GM21576 (cell line): ENCODE measurements around the gene SMARCD3.

Source experiments
- ATAC-seq: cut with Tn5 transposase; IDR thresholded peaks from one replicate; pipeline ENCODE4 v1.9.1; 2021; ENCODE audit warnings: mild to moderate bottlenecking, moderate library complexity; ENCODE audit not compliant: unreplicated experiment

SMARCD3 gene

GRCh38 chr7:151250181-151251132, 2.0 kb upstream of the SMARCD3 start:
- no peak for ATAC-seq

DNA sequence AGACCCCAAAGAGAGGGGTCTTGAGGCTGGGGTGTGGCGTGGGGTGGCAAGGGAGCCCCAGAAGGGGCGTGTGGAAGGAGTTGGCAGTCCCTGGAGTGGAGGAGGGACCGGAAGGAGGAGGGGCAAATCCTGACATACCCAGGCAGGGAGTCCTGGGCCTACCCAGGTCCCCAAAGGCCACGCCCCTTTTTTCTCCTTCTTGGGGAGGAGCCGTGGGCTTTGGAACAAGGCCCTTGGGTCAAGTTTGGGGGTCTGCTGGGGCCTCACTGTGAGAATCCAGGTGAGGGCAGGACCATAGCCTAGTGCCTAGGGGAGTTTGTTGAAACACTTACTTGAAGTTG, 1.2 kb upstream of the SMARCD3 start:
- no peak for ATAC-seq

DNA sequence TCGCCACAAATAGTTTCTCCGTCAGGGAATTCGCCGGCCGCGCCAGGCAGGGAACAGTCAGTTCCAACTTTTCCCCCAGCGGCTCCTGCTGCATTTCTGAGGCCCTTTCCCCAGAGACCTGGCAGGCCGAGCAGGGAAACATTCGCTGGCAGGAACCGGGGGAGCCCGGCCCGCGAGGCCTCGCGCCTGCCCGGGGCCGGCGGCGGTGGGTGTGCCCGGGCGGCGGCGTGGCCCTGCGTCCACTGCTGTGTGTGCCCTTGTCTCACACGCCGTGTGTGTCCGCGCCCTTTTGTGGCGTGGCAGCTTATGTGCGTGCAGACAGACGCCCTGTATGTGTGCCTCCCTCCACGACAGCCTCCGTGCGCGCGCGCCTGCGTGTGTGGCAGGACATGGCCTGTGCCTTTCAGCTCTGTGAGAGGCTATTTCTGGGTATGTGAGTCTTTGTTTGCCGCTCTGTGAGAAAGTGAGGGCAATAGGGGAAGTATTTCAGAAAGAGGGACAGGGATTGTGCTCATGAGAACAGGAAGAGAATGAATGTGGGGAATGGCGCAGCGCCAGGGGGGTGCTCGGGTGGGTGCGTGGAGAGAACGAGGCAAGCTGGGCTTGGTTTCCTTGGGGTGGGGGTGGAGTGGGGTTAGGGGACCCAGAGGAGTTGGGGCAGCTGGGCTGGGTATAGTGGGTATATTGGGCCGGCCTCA, 689 bp upstream of the SMARCD3 start:
- ATAC-seq, result no peak

DNA sequence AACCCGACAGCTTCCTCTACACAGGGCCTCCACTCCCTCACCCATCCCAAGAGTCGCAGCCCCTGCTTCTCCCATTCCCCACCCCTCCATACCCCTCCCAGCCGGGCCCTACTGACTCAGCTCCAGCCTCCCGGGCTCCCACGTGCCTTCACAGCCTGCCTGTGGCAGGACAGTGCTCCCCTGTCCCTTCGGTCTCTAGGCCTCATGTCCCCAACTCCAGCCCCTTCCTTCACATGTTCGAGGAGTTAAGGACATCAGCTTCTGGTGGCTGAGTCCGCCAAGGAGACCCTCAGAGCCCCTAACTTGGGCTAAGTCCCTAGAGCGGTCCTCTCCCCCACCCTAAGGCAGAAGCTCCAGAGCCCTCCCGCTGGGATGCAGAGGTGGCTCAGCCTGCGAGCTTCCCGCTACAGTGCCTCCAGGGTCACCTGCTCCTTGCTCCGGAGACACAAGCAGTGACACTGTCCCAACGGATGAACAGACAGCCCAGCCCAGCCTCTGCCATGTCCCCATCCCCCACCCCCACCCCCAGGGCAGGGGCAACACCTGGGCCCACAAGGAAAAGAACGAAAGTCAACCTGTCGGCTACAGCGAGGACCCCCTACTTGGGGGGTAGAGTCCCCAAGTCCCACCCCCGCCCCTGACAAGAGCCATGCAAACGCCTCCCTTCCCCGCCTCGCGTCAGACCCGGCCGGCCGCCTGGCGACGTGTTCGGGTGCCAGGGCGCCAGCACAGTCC, 716 bp downstream of the SMARCD3 start:
- no peak for ATAC-seq

GRCh38 chr7:151246851-151247580, 1.5 kb downstream of the SMARCD3 start:
- no peak for ATAC-seq

- no peak for ATAC-seq
Observed at GRCh38 chr7:151246102-151246850, 2.2 kb downstream of the SMARCD3 start.

- peak; percentile 40 for ATAC-seq
Observed at GRCh38 chr7:151245360-151246101, 3.0 kb downstream of the SMARCD3 start.

DNA sequence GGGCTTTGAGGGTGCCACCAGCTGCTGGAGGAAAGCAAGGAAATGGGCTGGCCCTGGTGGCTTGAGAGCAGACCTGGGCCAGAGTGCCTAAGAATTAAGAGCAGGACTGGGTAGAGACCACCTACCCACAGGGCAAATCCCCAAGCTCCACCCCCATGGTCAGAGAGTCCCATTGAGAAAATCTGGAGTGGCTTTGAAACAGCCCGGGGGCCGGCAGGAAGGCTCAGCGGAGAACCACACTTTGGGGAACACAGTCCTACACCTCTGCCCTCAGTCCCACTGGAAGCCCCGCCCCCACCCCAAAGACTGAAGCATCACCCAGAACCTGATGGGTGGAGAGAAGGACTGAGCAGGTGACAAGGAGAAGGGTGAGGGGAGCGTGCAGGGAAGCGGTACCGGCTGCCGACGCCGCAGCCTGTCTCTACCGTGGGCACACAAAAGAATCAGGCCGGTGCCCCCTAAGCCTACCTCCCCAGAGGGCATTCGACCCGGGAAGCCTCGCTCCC, 3.6 kb downstream of the SMARCD3 start:
- ATAC-seq, result no peak

- ATAC-seq, result no peak
Observed at GRCh38 chr7:151244196-151244840, 4.2 kb downstream of the SMARCD3 start.

GRCh38 chr7:151243408-151244195, 4.9 kb downstream of the SMARCD3 start:
- ATAC-seq, result no peak

DNA sequence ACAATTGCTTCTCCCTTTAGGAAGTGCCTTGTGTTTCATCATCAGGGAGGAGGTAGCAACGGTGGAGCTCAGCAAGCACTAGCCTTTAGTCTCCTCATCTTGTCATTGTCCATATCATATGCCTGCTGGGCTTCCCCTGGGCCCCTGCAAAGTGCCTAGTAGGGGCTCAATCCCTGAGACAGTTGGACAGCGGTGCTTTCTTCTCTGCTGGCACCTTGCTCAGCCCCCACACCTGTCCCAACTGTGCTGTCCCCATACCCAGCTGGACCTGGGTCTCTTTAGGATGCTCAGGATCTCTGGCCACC, 5.5 kb downstream of the SMARCD3 start:
- ATAC-seq, result no peak

GRCh38 chr7:151242159-151243044, 6.1 kb downstream of the SMARCD3 start:
- ATAC-seq, result no peak

DNA sequence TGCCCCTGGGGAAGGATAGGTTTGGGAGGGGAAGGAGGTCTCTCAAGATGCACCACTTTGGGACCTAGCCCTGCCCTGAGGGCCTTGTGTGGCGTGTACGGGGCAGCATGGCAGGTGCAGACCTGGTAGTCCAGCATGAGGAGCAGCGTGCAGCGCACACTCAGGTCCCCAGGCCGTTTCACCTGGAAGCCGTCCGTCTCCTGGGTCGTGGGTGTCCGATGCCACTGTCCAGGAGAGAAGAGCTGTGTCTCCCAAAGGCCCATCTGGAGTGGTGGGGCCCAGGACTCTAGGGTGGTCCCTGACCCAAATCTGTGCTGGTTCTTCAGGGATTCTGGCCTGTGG, 6.8 kb downstream of the SMARCD3 start:
- no peak for ATAC-seq

DNA sequence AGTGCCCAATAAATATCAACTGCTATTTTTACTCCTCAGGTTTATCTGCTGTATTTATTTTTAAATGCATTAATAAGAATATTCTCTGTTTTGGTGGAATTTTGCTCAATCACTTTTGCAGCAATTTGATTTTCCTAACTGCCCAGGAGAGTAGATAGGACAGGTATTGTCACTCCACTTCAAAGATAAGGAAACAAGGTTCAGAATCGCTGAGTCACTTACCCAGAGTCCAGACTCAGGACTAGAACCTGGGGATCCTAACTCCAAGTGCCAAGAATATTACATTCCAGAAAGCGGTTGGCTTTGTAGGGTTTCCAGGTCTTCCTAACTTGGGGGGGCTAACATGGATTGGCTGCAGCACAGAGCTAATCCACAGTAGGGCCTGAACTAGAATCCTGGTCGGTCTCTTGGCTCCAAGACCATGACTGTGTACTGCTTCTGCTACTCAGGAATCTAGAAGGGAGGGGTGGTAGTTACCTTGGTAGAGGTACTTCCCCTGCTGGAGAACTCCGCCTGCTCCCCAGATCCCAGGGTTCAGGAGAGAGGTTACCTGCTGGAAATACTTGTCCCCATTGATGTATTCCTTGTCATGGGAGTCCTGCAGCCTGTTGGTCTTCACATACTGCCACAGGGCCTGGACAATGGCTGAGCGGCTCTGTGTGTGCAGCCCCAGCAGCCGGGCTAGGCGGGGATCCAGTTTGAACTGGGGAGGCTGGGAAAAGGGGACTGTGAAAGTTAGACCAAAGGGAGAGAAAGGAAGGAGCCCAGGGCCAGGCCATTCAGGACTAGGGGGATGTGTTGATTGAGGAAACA, 7.3 kb downstream of the SMARCD3 start:
- ATAC-seq, result no peak

DNA sequence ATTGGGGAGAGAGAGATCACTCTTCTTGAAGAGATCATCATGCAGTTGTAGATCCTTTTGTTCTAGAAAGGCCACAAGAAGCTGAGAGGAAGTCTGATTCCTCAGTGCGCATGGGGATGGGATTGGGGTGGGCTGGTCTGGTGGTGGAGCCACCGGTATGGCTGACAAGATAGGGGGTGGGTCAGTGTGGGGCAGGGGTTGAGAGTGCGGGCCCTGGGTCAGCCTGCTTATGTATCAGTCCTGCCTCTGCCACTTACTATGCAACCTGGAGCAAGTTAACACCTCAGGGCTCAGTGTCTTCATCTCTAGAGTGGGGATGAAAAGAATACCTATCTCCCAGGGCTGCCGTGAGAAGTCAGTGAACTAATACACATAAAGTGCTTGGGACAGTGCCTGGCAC, 8.0 kb downstream of the SMARCD3 start:
- no peak for ATAC-seq

GRCh38 chr7:151239837-151240459, 8.5 kb downstream of the SMARCD3 start:
- ATAC-seq, result no peak
